GM19395 (cell line): ENCODE results near the gene HSPA12B.

Experiments used
- ATAC-seq: cut with Tn5 transposase; IDR thresholded peaks from one replicate; pipeline ENCODE4 v1.9.1; 2021; ENCODE audit warnings: mild to moderate bottlenecking, moderate library complexity; ENCODE audit not compliant: unreplicated experiment

HSPA12B gene

GRCh38 chr20:3732327-3733118 is at the start of gene HSPA12B:
Gene HSPA12B (plus strand): TSS chr20:3732685. CDS start chr20:3738675, 5,990 bp downstream.
- ATAC-seq, result no peak

- ATAC-seq, result no peak
Measured at GRCh38 chr20:3685341-3685740, 47.1 kb upstream of the HSPA12B start.

GRCh38 chr20:3686421-3686820 is 46.1 kb upstream of the HSPA12B start:
- ATAC-seq, result no peak

- ATAC-seq, result no peak
Measured at GRCh38 chr20:3686867-3687321, 45.6 kb upstream of the HSPA12B start.

- ATAC-seq, result no peak
Measured at GRCh38 chr20:3687655-3688054, 44.8 kb upstream of the HSPA12B start.

- no peak for ATAC-seq
Measured at GRCh38 chr20:3689978-3690377, 42.5 kb upstream of the HSPA12B start.

GRCh38 chr20:3690413-3690812 is 42.1 kb upstream of the HSPA12B start:
- ATAC-seq, result no peak

GRCh38 chr20:3691306-3691705 is 41.2 kb upstream of the HSPA12B start:
- no peak for ATAC-seq

GRCh38 chr20:3691897-3692296 is 40.6 kb upstream of the HSPA12B start:
- ATAC-seq, result no peak

- ATAC-seq, result no peak
Measured at GRCh38 chr20:3692706-3693294, 39.7 kb upstream of the HSPA12B start.

GRCh38 chr20:3693376-3693775 is 39.1 kb upstream of the HSPA12B start:
- ATAC-seq, result no peak

GRCh38 chr20:3694864-3695263 is 37.6 kb upstream of the HSPA12B start:
- ATAC-seq, result no peak

GRCh38 chr20:3696200-3696599 is 36.3 kb upstream of the HSPA12B start:
- no peak for ATAC-seq

- no peak for ATAC-seq
Measured at GRCh38 chr20:3696745-3697587, 35.5 kb upstream of the HSPA12B start.

- no peak for ATAC-seq
Measured at GRCh38 chr20:3697588-3698305, 34.7 kb upstream of the HSPA12B start.

- no peak for ATAC-seq
Measured at GRCh38 chr20:3698591-3699001, 33.9 kb upstream of the HSPA12B start.

- ATAC-seq, result no peak
Measured at GRCh38 chr20:3699037-3699436, 33.4 kb upstream of the HSPA12B start.

GRCh38 chr20:3701061-3701998 is 31.2 kb upstream of the HSPA12B start:
- ATAC-seq, result no peak

- ATAC-seq, result no peak
Measured at GRCh38 chr20:3702611-3703391, 29.7 kb upstream of the HSPA12B start.
